Right atrium auricular region (tissue), 2 donors: Measurements from ENCODE around the gene NRXN3. TPM values are rescaled to one million over a fixed set of nuclear protein-coding genes. Genes with fewer than 3 reads are reported as not detected.
"Not testable (repeated sequence)": the region's sequence is repeated elsewhere in the genome, so short reads cannot be mapped to it uniquely, and the experiment has no call there.

ENCODE experiments used
- DNase-seq: peaks from one replicate; pipeline ENCODE4 v3.0.0-alpha.2; 2019; ENCODE audit warnings: low spot score
- H3K27ac ChIP-seq, 2 donors: fragments of 200-600 bp; sonication (generic); 1 replicate in 1 of 2; 2 replicates in 1 of 2; pipeline ENCODE4 v1.5.1; 2016 to 2019
- H3K27me3 ChIP-seq, 2 donors: fragments of 200-600 bp; sonication (generic); one replicate each; pipeline versions ENCODE4 v1.5.1 to v1.6.0; 2017 to 2019
- H3K36me3 ChIP-seq: fragments of 200-600 bp; sonication (generic); one replicate; pipeline ENCODE4 v1.5.1; 2016
- H3K4me1 ChIP-seq, 2 donors: fragments of 200-600 bp; sonication (generic); one replicate each; pipeline versions ENCODE4 v1.5.1 to v1.6.0; 2017 to 2019
- H3K4me3 ChIP-seq, 2 donors: fragments of 200-600 bp; sonication (generic); 1 replicate in 1 of 2; 2 replicates in 1 of 2; pipeline ENCODE4 v1.5.1; 2017 to 2019; ENCODE audit warnings: mild to moderate bottlenecking in 1 of 2, moderate library complexity in 1 of 2
- H3K9me3 ChIP-seq, 2 donors: fragments of 200-600 bp; sonication (generic); one replicate each; pipeline ENCODE4 v1.5.1; 2019
- total RNA-seq, 2 donors: library from RNA; depleted of rRNA; stranded (reverse); fragments of >200 nt; gene quantifications; one replicate each; pipeline ENCODE4 v1.1.0, GENCODE V29; 2016
- TF ChIP-seq, protein P1 (sequence below), 2 donors: fragments of 200-600 bp; sonication (generic); IDR thresholded peaks; one replicate each; pipeline ENCODE4 v1.5.1; 2019; ENCODE audit warnings: antibody characterized with exemption in 2 of 2

Gene NRXN3
- total RNA-seq, 2 donors from 2014 or later: 2.0 to 2.3 TPM

DNA sequence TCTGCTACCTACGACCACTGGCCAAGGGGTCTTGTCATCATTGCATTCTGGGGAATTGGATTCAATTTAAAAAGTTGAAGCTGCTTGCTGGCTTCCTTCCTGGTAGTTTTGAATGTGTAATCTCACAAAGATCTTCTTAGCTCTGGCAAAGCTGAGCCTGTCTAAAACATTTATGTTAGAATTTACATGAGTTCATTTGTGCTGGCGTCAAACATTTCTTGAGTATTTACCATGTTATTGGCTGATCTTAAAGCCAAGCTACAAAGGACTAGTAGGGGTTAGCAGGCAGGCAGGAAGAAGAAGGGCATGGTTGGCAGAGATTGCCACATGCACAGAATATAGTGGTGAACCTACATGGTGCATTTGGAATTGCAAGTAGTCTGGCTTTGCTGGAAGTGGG lies 1596.3 kb downstream of the NRXN3 start:
- no peaks in the 10 kb centered on the region for H3K27me3 ChIP-seq
- H3K9me3 ChIP-seq: no peaks in the 10 kb centered on the region
- no peaks in the 10 kb centered on the region for H3K4me1 ChIP-seq
- no peak overlapping the region for H3K27ac ChIP-seq
- TF ChIP-seq, protein P1, sequence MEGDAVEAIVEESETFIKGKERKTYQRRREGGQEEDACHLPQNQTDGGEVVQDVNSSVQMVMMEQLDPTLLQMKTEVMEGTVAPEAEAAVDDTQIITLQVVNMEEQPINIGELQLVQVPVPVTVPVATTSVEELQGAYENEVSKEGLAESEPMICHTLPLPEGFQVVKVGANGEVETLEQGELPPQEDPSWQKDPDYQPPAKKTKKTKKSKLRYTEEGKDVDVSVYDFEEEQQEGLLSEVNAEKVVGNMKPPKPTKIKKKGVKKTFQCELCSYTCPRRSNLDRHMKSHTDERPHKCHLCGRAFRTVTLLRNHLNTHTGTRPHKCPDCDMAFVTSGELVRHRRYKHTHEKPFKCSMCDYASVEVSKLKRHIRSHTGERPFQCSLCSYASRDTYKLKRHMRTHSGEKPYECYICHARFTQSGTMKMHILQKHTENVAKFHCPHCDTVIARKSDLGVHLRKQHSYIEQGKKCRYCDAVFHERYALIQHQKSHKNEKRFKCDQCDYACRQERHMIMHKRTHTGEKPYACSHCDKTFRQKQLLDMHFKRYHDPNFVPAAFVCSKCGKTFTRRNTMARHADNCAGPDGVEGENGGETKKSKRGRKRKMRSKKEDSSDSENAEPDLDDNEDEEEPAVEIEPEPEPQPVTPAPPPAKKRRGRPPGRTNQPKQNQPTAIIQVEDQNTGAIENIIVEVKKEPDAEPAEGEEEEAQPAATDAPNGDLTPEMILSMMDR (IDR thresholded peaks at IDR 0.05): no peak
- DNase-seq: no peak
- H3K36me3 ChIP-seq: no peaks in the 10 kb centered on the region
- no peak overlapping the region for H3K4me3 ChIP-seq

- TF ChIP-seq, protein P1 (IDR thresholded peaks at IDR 0.05): no peak
- H3K27me3 ChIP-seq: no peaks in the 10 kb centered on the region
- DNase-seq: no peak
- no peaks in the 10 kb centered on the region for H3K36me3 ChIP-seq
- H3K4me3 ChIP-seq: no peak overlapping the region
- no peaks in the 10 kb centered on the region for H3K9me3 ChIP-seq
- H3K27ac ChIP-seq: no peak overlapping the region
- no peaks in the 10 kb centered on the region for H3K4me1 ChIP-seq
These were observed 1597.1 kb downstream of the NRXN3 start for GRCh38 chr14:79767251-79767650.

DNA sequence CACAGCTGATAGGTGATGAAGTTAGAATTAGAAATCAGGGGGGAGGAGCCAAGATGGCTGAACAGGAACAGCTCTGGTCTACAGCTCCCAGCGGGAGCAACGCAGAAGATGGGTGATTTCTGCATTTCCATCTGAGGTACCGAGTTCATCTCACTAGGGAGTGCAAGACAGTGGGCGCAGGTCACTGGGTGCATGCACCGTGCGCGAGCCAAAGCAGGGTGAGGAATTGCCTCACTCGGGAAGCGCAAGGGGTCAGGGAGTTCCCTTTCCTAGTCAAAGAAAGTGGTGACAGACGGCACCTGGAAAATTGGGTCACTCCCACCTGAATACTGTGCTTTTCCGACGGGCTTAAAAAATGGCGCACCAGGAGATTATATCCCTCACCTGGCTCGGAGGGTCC lies 1597.5 kb downstream of the NRXN3 start:
- H3K4me3 ChIP-seq, H3K36me3 ChIP-seq, H3K27me3 ChIP-seq, H3K9me3 ChIP-seq, H3K27ac ChIP-seq, H3K4me1 ChIP-seq, DNase-seq: not testable (repeated sequence)

- Histone ChIP-seq H3K4me3 (no peak overlapping the region), H3K36me3 (no peaks in the 10 kb centered on the region), H3K27me3 (no peaks in the 10 kb centered on the region), H3K9me3 (no peaks in the 10 kb centered on the region), H3K27ac (no peak overlapping the region), H3K4me1 (no peaks in the 10 kb centered on the region)
- no peak for DNase-seq
- TF ChIP-seq, protein P1 (IDR thresholded peaks at IDR 0.05): no peak
These were observed 1611.7 kb downstream of the NRXN3 start for GRCh38 chr14:79781882-79782281.

- Histone ChIP-seq H3K4me1 (no peaks in the 10 kb centered on the region), H3K9me3 (no peaks in the 10 kb centered on the region), H3K36me3 (no peaks in the 10 kb centered on the region), H3K27ac (no peak overlapping the region), H3K27me3 (no peaks in the 10 kb centered on the region), H3K4me3 (no peak overlapping the region)
- DNase-seq: no peak
- TF ChIP-seq, protein P1 (IDR thresholded peaks at IDR 0.05): no peak
These were observed 1612.9 kb downstream of the NRXN3 start for GRCh38 chr14:79783041-79783440.

GRCh38 chr14:79786522-79786921 lies 1616.3 kb downstream of the NRXN3 start:
- Histone ChIP-seq H3K27me3 (no peaks in the 10 kb centered on the region), H3K9me3 (no peaks in the 10 kb centered on the region), H3K4me1 (no peaks in the 10 kb centered on the region), H3K4me3 (no peak overlapping the region), H3K36me3 (no peaks in the 10 kb centered on the region), H3K27ac (no peak overlapping the region)
- DNase-seq: no peak
- TF ChIP-seq, protein P1 (IDR thresholded peaks at IDR 0.05): no peak
